K562 (cell line): ENCODE measurements around the gene RYR3. TPM values are rescaled to one million over a fixed set of nuclear protein-coding genes. Genes with fewer than 3 reads are reported as not detected.

Experiments
- ATAC-seq: fragments of 200-7000 bp; cut with Tn5 transposase; 3 replicates; pipeline ENCODE4 v1.9.1; 2020; ENCODE audit warnings: moderate library complexity
- BruUV-seq: library from RNA; stranded (reverse); fragments of 400-500 nt; replicated peaks from 2 replicates; lab custom pipeline; 2021; lab: Mats Ljungman, UMichigan
- CTCF ChIA-PET: fragments of 300-600 bp; formaldehyde crosslinking; extraction: SDS; loops from one replicate; lab custom pipeline; 2021; ENCODE audit warnings: low intra/inter-chr PET ratio; lab: Yijun Ruan, JAX
- POLR2A ChIA-PET: fragments of 300-600, 350-650 bp; sonication (Branson Sonifier 250); formaldehyde crosslinking; extraction: SDS; loops from one replicate; lab custom pipeline; 2021; ENCODE audit warnings: antibody characterized with exemption, inconsistent platforms; lab: Yijun Ruan, JAX
- DNase-seq, 4 experiments: peaks; one replicate each; pipeline versions ENCODE4 v3.0.0 to v3.0.0-alpha.2; 2011 to 2018; ENCODE audit warnings: low spot score in 3 of 4, mixed read lengths in 3 of 4; ENCODE audit errors: extremely low read depth in 1 of 4
- FAIRE-seq: peaks from 2 replicates; lab custom pipeline; 2011; peaks lifted over from hg19 to GRCh38; lab: Jason Lieb, UNC
- H2AFZ ChIP-seq: 2 replicates; pipeline ENCODE4 v1.6.0; 2011; ENCODE audit warnings: low read depth, low read length, control low read depth, inconsistent platforms
- H3K27ac ChIP-seq: fragments of 200-600 bp; 3 replicates; pipeline ENCODE4 v1.8.0; 2011; ENCODE audit warnings: low read depth, mild to moderate bottlenecking, control low read depth, inconsistent platforms, low read length, moderate library complexity, mixed read lengths; ENCODE audit errors: extremely low read depth
- H3K27me3 ChIP-seq, 2 experiments: fragments of 300-600 bp in 1 of 2; 2 replicates in 1 of 2; 3 replicates in 1 of 2; pipeline versions ENCODE4 v1.6.0 to v1.8.0; 2011; ENCODE audit warnings: inconsistent platforms in 2 of 2, low read length in 2 of 2, mild to moderate bottlenecking in 1 of 2, mixed read lengths in 1 of 2, moderate library complexity in 1 of 2; ENCODE audit not compliant: control insufficient read depth in 2 of 2, insufficient read depth in 2 of 2
- H3K36me3 ChIP-seq: fragments of 300-600 bp; 3 replicates; pipeline ENCODE4 v1.8.0; 2011; ENCODE audit warnings: mild to moderate bottlenecking, low read length, inconsistent platforms; ENCODE audit not compliant: control insufficient read depth, insufficient read depth
- H3K4me1 ChIP-seq, 2 experiments: fragments of 200-600 bp in 1 of 2; replicated peaks in 1 of 2; 2 replicates in 1 of 2; 3 replicates in 1 of 2; pipeline versions ENCODE4 v1.5.1 to v1.8.0; 2011; ENCODE audit warnings: inconsistent platforms in 2 of 2, low read length in 2 of 2, mild to moderate bottlenecking in 1 of 2, mixed read lengths in 1 of 2, moderate library complexity in 1 of 2; ENCODE audit not compliant: control insufficient read depth in 2 of 2, insufficient read depth in 2 of 2
- H3K4me2 ChIP-seq: 2 replicates; pipeline ENCODE4 v1.6.1; 2011; ENCODE audit warnings: low read length, control low read depth, inconsistent platforms, mixed read lengths; ENCODE audit not compliant: insufficient read depth
- H3K4me3 ChIP-seq: fragments of 200-600 bp; sonication (generic), shearing (Covaris generic); 2 replicates; pipeline ENCODE4 v1.5.1; 2016; ENCODE audit warnings: control low read depth, inconsistent platforms
- H3K79me2 ChIP-seq: fragments of 200-600 bp; 3 replicates; pipeline ENCODE4 v1.8.0; 2011; ENCODE audit warnings: low read length, inconsistent platforms; ENCODE audit not compliant: control insufficient read depth, insufficient read depth
- H3K9ac ChIP-seq, 2 experiments: 2 replicates each; pipeline versions ENCODE4 v1.6.0 to v1.6.1; 2011; ENCODE audit warnings: low read depth in 2 of 2, low read length in 2 of 2, control low read depth in 1 of 2, inconsistent platforms in 1 of 2, mild to moderate bottlenecking in 1 of 2, mixed read lengths in 1 of 2; ENCODE audit not compliant: insufficient read depth in 1 of 2
- H3K9me1 ChIP-seq: one replicate; pipeline ENCODE4 v1.6.0; 2011; ENCODE audit warnings: inconsistent platforms, mild to moderate bottlenecking, low read length, moderate library complexity; ENCODE audit not compliant: control insufficient read depth, insufficient read depth
- H3K9me3 ChIP-seq: replicated peaks from 2 replicates; pipeline ENCODE4 v1.5.1; 2011; ENCODE audit warnings: low read depth, low read length, inconsistent platforms; ENCODE audit not compliant: control insufficient read depth, insufficient read depth
- H4K20me1 ChIP-seq: replicated peaks from 2 replicates; pipeline ENCODE4 v1.6.1; 2011; ENCODE audit warnings: low read length, inconsistent platforms, mixed read lengths; ENCODE audit not compliant: control insufficient read depth, insufficient read depth
- HDAC6 ChIP-seq: IDR thresholded peaks from 2 replicates; pipeline ENCODE4 v1.6.1; 2012; ENCODE audit warnings: low read depth, mild to moderate bottlenecking, control low read depth, inconsistent platforms, low read length, moderate library complexity
- PCBP2 ChIP-seq: fragments of 200-400 bp; formaldehyde crosslinking; IDR thresholded peaks from 2 replicates; pipeline ENCODE4 v1.6.1; 2018; ENCODE audit warnings: low read length, low read depth, mild to moderate bottlenecking, moderate library complexity; ENCODE audit not compliant: poor library complexity, severe bottlenecking
- RBM17 ChIP-seq: fragments of 200-400 bp; formaldehyde crosslinking; IDR thresholded peaks from 2 replicates; pipeline ENCODE4 v1.6.1; 2017; ENCODE audit warnings: low read depth, mild to moderate bottlenecking, low read length, borderline replicate concordance
- TBP ChIP-seq: optimal IDR thresholded peaks from 2 replicates; pipeline ENCODE3; 2011; ENCODE audit warnings: low read depth, low read length, improper control_type of control experiment
- XRCC5 ChIP-seq: fragments of 200-400 bp; formaldehyde crosslinking; IDR thresholded peaks from 2 replicates; pipeline ENCODE4 v1.6.1; 2017; ENCODE audit warnings: low read depth, mild to moderate bottlenecking, low read length
- ZSCAN32 ChIP-seq: fragments of 450-650 bp; formaldehyde crosslinking; IDR thresholded peaks from 2 replicates; pipeline ENCODE4 v1.4.0; 2020; ENCODE audit warnings: mild to moderate bottlenecking, moderate library complexity
- WGBS: fragments of 100-300 bp; shearing (Covaris generic); methylation state at CpG from one replicate; pipeline ENCODE4 v1.1.6; 2016; ENCODE audit warnings: low coverage, mixed read lengths; ENCODE audit not compliant: insufficient coverage; ENCODE audit errors: missing lambda C conversion rate; 5-methylcytosine and 5-hydroxymethylcytosine counted together
- in situ Hi-C: fragments of 300-500 bp; cut with MboI; formaldehyde crosslinking; loops from 4 replicates; pipeline ENCODE4 v1.15.0; 2018; ENCODE audit warnings: inconsistent platforms, mixed read lengths
- intact Hi-C: fragments of 100-400 bp; cut with micrococcal nuclease; formaldehyde crosslinking; loops from 2 replicates; pipeline ENCODE4 v1.14.2; 2022
- polyA plus RNA-seq, 8 experiments: library from polyadenylated mRNA; depleted of rRNA in 4 of 8; stranded (reverse) in 5 of 8; unstranded in 3 of 8; fragments of >200 nt; fragmentation: Nextera tagmentation in 2 of 8; fragmentation: Illumina TruSeq in 1 of 8; extraction: Ambion mirVana in 2 of 8; extraction: Trizol in 1 of 8; gene quantifications; 2 replicates each; pipeline versions ENCODE4 v1.2.1 to v1.2.3, GENCODE V29; 2011 to 2014; ENCODE audit warnings: inconsistent platforms in 1 of 8, missing spikeins in 1 of 8
- total RNA-seq, 7 experiments: library from RNA; depleted of rRNA in 6 of 7; stranded (reverse); fragments of >200 nt in 6 of 7; fragmentation: Illumina TruSeq in 2 of 7; extraction: Trizol in 2 of 7; gene quantifications; 2 replicates each; pipeline versions ENCODE4 v1.2.1 to v1.2.3, GENCODE V29; 2011 to 2021; ENCODE audit warnings: low replicate concordance in 1 of 7
- TF ChIP-seq, protein P1 (sequence below), 2 experiments: IDR thresholded peaks in 1 of 2; conservative IDR thresholded peaks in 1 of 2; 2 replicates each; pipeline ENCODE4 v1.6.1; 2016; ENCODE audit warnings: low read depth in 2 of 2, mild to moderate bottlenecking in 1 of 2, missing compliant biosample characterization in 1 of 2, missing genetic modification characterization in 1 of 2, moderate library complexity in 1 of 2
- TF ChIP-seq, protein P2 (sequence below): fragments of 250-450 bp; sonication (Bioruptor Pico); IDR thresholded peaks from 2 replicates; pipeline ENCODE4 v1.5.0; 2021
- TF ChIP-seq, protein P3 (sequence below): sonication (generic); formaldehyde crosslinking; IDR thresholded peaks from 2 replicates; pipeline ENCODE4 v1.8.1; 2023; ENCODE audit warnings: mild to moderate bottlenecking, missing genetic modification reagents

The RYR3 gene
- total and polyA plus RNA-seq, 9 of the 15 experiments (the other 6 are each of a cell fraction or from before 2014, with no cell fraction given), result 0.04 TPM; not detected in 8

DNA sequence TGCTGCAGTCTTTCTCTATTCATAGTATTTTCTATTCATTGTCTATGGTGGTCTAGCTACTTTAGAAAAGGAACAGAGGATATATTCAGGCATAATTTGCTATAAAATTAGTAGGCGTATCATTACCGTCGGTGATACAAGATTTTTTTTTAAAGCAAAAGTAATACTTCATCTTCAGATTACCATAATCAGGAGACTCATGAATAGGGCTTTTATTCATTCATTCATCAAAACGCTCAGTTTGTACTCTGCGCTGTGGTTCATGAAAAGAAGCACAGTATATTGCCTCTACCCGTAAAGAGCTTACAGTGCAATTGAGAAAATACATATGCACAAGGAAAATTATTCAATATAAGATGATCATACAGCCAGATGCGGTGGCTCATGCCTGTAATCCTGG lies 520.9 kb downstream of the RYR3 start:
- BruUV-seq, result no TSS peak
- DNase-seq (no peak), FAIRE-seq (no peak), ATAC-seq (no peak)
- Histone ChIP-seq H3K27me3 (peaks cover 0 to 2% of the 10 kb centered on the region in 2 experiments; a peak in 1 of 5 replicates), H3K36me3 (no peaks in the 10 kb centered on the region), H3K4me2 (no peak overlapping the region), H3K9ac (no peak overlapping the region), H3K9me3 (no peaks in the 10 kb centered on the region), H3K4me3 (no peak overlapping the region), H4K20me1 (no peaks in the 10 kb centered on the region), H3K27ac (no peak overlapping the region), H3K9me1 (no peaks in the 10 kb centered on the region), H3K79me2 (no peaks in the 10 kb centered on the region), H3K4me1 (no peaks in the 10 kb centered on the region), H2AFZ (no peak overlapping the region)
- in situ Hi-C loops (no loop called here), intact Hi-C loops (no loop called here)
- WGBS, result under 1% methylated on average over 7 of the region's 7 CpGs
- ChIA-PET POLR2A (interaction anchor here (1.1 kb wide), 1 partner anchor 11 kb away, joined by 4 read pairs; no protein-coding TSS in a partner anchor), CTCF (no interaction called here)
- TF ChIP-seq, protein P1, sequence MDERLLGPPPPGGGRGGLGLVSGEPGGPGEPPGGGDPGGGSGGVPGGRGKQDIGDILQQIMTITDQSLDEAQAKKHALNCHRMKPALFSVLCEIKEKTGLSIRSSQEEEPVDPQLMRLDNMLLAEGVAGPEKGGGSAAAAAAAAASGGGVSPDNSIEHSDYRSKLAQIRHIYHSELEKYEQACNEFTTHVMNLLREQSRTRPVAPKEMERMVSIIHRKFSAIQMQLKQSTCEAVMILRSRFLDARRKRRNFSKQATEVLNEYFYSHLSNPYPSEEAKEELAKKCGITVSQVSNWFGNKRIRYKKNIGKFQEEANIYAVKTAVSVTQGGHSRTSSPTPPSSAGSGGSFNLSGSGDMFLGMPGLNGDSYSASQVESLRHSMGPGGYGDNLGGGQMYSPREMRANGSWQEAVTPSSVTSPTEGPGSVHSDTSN (CRISPR knock-in tag; IDR thresholded peaks at IDR 0.05; ENCODE audit: low read depth), result no peak
- TF ChIP-seq, protein P1 (tag; conservative IDR thresholded peaks at IDR 0.05; ENCODE audit: low read depth), result no peak
- TF ChIP-seq PCBP2, result no peak
- TF ChIP-seq XRCC5, result no peak
- TF ChIP-seq RBM17, result no peak
- no peak for TF ChIP-seq TBP
- TF ChIP-seq, protein P2, sequence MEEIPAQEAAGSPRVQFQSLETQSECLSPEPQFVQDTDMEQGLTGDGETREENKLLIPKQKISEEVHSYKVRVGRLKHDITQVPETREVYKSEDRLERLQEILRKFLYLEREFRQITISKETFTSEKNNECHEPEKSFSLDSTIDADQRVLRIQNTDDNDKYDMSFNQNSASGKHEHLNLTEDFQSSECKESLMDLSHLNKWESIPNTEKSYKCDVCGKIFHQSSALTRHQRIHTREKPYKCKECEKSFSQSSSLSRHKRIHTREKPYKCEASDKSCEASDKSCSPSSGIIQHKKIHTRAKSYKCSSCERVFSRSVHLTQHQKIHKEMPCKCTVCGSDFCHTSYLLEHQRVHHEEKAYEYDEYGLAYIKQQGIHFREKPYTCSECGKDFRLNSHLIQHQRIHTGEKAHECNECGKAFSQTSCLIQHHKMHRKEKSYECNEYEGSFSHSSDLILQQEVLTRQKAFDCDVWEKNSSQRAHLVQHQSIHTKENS (CRISPR knock-in tag), result no peak
- TF ChIP-seq, protein P3, sequence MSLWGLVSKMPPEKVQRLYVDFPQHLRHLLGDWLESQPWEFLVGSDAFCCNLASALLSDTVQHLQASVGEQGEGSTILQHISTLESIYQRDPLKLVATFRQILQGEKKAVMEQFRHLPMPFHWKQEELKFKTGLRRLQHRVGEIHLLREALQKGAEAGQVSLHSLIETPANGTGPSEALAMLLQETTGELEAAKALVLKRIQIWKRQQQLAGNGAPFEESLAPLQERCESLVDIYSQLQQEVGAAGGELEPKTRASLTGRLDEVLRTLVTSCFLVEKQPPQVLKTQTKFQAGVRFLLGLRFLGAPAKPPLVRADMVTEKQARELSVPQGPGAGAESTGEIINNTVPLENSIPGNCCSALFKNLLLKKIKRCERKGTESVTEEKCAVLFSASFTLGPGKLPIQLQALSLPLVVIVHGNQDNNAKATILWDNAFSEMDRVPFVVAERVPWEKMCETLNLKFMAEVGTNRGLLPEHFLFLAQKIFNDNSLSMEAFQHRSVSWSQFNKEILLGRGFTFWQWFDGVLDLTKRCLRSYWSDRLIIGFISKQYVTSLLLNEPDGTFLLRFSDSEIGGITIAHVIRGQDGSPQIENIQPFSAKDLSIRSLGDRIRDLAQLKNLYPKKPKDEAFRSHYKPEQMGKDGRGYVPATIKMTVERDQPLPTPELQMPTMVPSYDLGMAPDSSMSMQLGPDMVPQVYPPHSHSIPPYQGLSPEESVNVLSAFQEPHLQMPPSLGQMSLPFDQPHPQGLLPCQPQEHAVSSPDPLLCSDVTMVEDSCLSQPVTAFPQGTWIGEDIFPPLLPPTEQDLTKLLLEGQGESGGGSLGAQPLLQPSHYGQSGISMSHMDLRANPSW, result no peak
- no peak for TF ChIP-seq ZSCAN32 (CRISPR knock-in tag)
- no peak for TF ChIP-seq HDAC6
